Esophagus squamous epithelium (tissue), 4 donors: Measurements from ENCODE around the gene ATRN.

Source experiments
- POLR2A ChIP-seq, 4 donors: fragments of 450-650 bp; IDR thresholded peaks; one replicate each; pipeline ENCODE4 v1.6.1; 2017; ENCODE audit warnings: antibody characterized with exemption in 4 of 4, mild to moderate bottlenecking in 4 of 4, moderate library complexity in 3 of 4
- TF ChIP-seq, protein P1 (sequence below), 6 experiments: fragments of 450-650 bp in 4 of 6; fragments of 200-600 bp in 2 of 6; sonication (generic) in 2 of 6; IDR thresholded peaks; one replicate each; pipeline ENCODE4 v1.5.1; 2016 to 2019; ENCODE audit warnings: antibody characterized with exemption in 6 of 6, mild to moderate bottlenecking in 4 of 6, moderate library complexity in 4 of 6

DNA sequence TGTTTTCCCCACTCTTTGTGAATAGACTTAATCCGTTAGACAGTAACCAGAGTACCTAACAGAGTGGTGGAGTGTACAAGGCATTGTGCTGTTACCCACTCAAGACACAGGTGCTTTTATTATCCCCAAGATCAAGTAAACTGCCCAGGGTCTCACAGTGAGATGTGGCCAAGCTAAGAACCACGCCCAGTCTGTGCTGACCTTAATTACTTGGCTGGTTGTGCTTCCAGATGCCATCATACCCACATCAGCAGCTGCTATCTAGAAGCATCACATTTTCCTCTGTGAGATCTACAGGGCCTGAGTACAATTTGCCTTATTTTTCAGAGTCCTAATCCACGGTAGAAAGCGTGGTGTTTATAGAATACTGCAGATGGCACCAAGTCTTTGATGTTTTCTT, 122.1 kb downstream of the ATRN start:
- TF ChIP-seq, protein P1, sequence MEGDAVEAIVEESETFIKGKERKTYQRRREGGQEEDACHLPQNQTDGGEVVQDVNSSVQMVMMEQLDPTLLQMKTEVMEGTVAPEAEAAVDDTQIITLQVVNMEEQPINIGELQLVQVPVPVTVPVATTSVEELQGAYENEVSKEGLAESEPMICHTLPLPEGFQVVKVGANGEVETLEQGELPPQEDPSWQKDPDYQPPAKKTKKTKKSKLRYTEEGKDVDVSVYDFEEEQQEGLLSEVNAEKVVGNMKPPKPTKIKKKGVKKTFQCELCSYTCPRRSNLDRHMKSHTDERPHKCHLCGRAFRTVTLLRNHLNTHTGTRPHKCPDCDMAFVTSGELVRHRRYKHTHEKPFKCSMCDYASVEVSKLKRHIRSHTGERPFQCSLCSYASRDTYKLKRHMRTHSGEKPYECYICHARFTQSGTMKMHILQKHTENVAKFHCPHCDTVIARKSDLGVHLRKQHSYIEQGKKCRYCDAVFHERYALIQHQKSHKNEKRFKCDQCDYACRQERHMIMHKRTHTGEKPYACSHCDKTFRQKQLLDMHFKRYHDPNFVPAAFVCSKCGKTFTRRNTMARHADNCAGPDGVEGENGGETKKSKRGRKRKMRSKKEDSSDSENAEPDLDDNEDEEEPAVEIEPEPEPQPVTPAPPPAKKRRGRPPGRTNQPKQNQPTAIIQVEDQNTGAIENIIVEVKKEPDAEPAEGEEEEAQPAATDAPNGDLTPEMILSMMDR (IDR thresholded peaks at IDR 0.05), result no peak
- no peak for TF ChIP-seq POLR2A (IDR thresholded peaks at IDR 0.05)
